DMS114 treated with DMSO at 0.1 percent for 48 hours (cell line): ENCODE measurements around the gene GLG1.
A peak's percentile ranks its signal among the peaks of the same experiment; 100 is the strongest.
"Not testable (repeated sequence)": the region's sequence is repeated elsewhere in the genome, so short reads cannot be mapped to it uniquely, and the experiment has no call there.

Source experiments
- DNase-seq: peaks from one replicate; lab custom pipeline; 2025; ENCODE audit not compliant: unreplicated experiment; lab: John Stamatoyannopoulos, UW

The GLG1 gene

GRCh38 chr16:74606521-74607309 lies at the start of gene GLG1:
TSS of gene GLG1 (minus strand) at chr16:74607114. CDS start at chr16:74607094, 20 bp downstream.
- peak; percentile 86 for DNase-seq

- no peak for DNase-seq
Observed at GRCh38 chr16:74654536-74655050, 47.7 kb upstream of the GLG1 start.

GRCh38 chr16:74652883-74653282 lies 46.0 kb upstream of the GLG1 start:
- not testable (repeated sequence) for DNase-seq

- no peak for DNase-seq
Observed at GRCh38 chr16:74652249-74652648, 45.3 kb upstream of the GLG1 start.

GRCh38 chr16:74651841-74652240 lies 44.9 kb upstream of the GLG1 start:
- DNase-seq: no peak

GRCh38 chr16:74650966-74651567 lies 44.2 kb upstream of the GLG1 start:
- peak; percentile 14 for DNase-seq

- no peak for DNase-seq
Observed at GRCh38 chr16:74649839-74650504, 43.1 kb upstream of the GLG1 start.

- DNase-seq: no peak
Observed at GRCh38 chr16:74641969-74642368, 35.1 kb upstream of the GLG1 start.

- no peak for DNase-seq
Observed at GRCh38 chr16:74637742-74638453, 31.0 kb upstream of the GLG1 start.

- DNase-seq: no peak
Observed at GRCh38 chr16:74635303-74635702, 28.4 kb upstream of the GLG1 start.

GRCh38 chr16:74633686-74634085 lies 26.8 kb upstream of the GLG1 start:
- no peak for DNase-seq

- no peak for DNase-seq
Observed at GRCh38 chr16:74627506-74628220, 20.7 kb upstream of the GLG1 start.

- no peak for DNase-seq
Observed at GRCh38 chr16:74626741-74627416, 20.0 kb upstream of the GLG1 start.

GRCh38 chr16:74625500-74626350 lies 18.8 kb upstream of the GLG1 start:
- DNase-seq: no peak

GRCh38 chr16:74623839-74624235 lies 16.9 kb upstream of the GLG1 start:
- no peak for DNase-seq

- peak; percentile 57 for DNase-seq
Observed at GRCh38 chr16:74623214-74623838, 16.4 kb upstream of the GLG1 start.

GRCh38 chr16:74622005-74622404 lies 15.1 kb upstream of the GLG1 start:
- DNase-seq: no peak

GRCh38 chr16:74617206-74617788 lies 10.4 kb upstream of the GLG1 start:
- DNase-seq: no peak
